HG02981 (cell line): ENCODE measurements around the gene KIRREL3.

Source experiments
- ATAC-seq: cut with Tn5 transposase; IDR thresholded peaks from one replicate; pipeline ENCODE4 v1.9.1; 2021; ENCODE audit warnings: mild to moderate bottlenecking, moderate library complexity; ENCODE audit not compliant: unreplicated experiment

Gene KIRREL3

DNA sequence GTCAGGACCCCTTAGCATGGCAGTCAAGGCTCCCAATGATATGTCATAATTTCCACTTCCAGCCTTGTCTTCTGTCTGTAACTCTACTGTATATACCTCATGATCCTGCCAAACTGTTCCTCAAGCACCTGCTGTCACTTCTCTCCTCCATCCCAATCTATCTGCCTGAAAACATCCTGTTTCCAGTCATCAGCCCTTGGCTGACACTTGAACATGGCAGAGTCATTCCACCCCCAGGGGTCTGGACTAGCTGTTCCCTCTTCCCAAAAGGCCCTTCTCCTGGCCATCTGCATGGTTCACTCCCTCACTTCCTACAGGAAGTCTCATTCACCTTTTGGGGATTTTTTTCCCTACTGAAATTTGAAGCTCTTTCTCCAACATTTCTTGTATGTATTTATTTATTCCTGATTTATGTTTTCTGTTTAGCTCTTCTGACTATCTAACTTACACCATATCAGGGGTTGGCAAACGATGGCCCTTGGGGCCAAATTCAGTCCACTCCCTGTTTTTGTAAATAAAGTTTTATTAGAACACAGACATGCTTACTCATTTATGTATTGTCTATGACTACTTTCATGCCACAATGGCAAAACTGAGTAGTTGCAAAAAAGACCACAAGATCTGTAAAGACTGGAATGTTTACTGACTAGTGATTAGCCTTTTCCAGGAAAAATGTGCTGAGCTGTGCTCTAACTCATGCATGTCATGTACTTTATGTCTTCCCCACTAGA lies 278.4 kb downstream of the KIRREL3 start:
- ATAC-seq = no peak

DNA sequence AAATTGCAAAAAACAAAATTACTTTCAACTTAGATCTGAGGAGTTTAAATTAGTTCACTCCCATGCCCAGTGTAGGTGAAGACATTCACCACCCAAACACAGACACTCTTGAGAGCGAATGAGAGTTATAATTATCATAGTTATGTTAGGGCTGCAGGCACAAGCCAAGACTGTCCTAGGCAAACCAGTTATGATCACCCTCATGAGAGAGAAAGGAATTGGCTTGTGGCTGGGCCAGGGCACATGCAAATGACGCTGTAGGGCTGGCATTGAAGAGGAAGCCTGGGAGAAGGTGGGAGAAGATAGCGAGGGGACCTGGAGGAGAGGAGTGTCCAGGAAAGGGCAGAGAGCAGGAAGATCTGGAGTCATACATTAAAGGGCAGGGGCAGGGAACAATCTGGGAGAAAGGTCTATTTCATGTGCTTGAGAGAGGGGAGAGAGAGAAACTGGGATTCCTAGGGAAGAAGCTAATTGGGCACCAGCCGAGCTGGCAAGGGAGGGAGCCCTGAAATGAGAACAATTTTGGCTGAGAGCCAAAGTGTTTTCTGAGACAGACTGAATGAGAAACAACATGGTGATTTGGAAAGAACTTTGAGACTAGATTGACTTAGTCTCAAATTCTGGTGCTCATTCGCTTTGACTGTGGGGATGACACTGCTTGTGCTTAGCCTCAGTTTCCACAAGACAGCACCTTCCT lies 279.9 kb downstream of the KIRREL3 start:
- ATAC-seq = no peak

DNA sequence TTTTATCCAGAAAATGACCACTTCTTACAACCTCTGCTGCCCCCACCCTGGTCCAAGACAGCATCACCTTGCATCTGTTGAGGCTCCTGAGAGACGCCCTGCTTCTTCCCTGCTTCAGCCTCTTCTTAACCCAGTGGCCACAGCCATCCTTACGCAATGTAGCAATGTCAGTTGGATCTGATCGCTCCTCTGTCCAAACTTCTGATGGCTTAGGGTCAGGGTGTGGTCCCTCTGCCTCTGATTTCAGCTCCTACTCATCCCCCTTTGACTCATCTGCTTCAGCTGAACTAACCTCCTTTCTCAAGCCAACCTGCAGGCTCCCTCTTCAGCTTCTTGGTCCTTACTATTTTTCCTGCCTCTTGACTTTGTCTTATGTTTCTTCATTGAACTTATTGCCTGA lies 280.8 kb downstream of the KIRREL3 start:
- no peak for ATAC-seq

DNA sequence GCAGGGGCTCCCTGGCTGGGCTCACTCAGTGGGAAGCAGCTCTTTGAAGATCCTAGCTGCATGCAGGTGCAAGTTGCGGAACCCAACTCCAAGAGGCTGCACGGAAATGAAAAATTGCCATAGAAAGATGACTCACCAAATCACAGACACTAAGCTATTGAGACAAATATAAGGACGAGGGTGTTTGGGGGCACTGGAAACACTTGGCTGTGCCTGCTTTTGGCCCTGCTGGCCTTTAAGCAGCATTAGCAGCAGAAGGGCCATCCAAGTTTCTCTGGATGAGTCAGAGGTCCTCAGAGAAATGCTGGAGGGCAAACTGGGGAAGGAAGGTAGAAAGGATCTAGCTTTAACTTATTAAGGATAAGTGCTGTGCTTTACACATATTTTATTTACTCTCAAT lies 282.3 kb downstream of the KIRREL3 start:
- no peak for ATAC-seq

DNA sequence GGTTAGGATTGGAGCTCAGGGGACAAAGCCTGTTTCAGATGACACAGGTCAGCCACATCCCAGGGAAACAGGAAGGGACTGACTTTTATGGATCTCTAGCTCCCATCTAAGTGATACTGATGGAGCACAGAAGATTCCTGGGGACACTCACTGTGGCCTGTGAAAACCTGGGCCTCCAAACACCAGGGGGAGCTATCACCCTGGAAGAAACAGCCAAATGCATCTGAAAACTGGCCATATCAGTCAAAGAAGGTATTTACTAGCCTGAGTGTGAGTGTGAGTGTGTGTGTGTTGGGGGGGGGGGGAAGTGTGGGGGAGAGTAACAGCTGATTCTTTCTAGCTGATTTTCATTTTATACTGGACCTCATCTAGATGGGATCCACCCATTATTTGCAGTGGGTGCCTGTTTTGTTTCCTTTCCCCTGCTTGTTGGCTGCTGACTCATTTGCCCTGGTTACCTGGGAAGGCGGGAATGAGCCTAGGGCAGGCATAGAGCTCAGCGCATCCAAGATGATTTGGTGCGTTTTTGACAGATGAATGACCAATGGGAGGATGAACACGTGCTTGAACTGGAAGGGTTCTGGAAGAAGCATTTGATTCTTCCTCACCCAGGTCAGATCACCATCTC lies 284.0 kb downstream of the KIRREL3 start:
- no peak for ATAC-seq

DNA sequence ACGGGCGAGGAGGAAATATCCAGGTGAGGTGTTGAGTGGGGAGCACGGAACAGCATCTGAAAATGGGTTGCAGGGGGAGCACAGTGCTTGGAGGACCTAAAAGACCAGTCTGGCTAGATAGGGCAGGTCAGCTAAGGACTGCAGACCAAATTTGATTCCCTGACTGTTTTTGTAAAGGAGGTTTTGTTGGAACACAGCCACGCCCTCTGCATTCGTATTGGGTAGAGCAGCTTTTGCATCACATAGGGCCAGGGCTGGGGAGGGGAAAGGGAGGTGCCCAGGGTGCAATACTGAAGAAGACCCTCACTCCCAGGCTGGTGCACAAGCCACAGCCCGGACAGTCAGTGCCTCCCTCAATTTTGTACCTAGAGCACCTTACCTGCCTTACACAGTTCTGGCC lies 286.8 kb downstream of the KIRREL3 start:
- ATAC-seq = no peak

DNA sequence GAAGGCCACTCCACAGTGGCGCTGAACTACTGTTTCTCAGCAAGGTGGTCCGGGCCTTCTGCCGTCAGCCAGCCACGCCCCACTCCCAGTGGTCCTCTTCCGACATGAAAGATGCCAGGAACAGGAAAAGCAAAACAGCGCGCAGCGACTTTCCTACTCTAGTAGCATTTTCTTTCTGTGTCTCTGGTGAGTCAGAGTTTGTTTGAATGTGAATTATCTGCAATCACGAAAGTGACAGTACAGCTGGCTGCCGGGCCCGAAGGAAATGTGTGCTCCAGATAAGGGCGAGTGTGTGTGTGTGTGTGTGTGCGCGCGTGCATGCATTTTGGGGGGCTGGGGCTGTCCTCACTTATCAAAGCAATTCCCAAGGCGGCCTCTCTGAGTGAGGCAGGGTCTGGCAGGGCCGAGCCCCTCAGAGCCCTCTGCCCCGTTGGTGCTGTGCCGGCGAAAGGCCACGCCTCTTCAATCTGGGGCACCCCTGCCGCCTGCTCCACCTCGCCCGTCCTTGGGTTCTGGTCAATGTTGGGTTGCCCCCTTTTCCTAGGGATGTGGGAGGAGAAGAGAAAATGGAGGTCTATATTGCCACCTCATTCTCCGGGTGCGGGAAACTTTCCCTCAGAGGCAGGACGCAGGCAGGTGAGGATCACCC lies 288.5 kb downstream of the KIRREL3 start:
- ATAC-seq = no peak

DNA sequence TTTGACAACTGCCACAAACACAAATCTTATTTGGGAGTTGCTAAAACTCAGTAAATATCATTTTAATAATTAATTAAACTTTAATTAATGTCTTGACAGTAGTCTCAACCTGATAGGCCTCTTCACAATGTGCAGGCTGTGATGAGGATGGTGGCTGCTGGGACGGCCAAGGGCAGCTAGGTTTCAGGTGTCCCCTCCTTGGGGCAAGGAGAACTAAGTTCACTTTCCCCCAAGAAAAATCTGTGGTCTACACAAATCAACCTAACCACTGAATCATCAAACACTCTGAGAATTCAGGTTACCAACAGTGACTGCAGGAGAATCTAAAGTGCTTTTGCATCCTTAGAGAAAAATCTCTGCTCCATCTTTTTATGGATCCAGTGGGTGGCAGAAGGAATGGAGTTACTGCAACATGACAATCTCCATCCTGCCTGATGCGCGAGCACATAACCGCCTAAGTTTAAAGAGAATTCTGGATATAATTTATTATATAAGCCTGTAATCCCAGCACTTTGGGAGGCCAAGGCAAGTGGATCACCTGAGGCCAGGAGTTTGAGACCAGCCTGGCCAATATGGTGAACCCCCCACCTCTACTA lies 289.7 kb downstream of the KIRREL3 start:
- ATAC-seq = no peak

DNA sequence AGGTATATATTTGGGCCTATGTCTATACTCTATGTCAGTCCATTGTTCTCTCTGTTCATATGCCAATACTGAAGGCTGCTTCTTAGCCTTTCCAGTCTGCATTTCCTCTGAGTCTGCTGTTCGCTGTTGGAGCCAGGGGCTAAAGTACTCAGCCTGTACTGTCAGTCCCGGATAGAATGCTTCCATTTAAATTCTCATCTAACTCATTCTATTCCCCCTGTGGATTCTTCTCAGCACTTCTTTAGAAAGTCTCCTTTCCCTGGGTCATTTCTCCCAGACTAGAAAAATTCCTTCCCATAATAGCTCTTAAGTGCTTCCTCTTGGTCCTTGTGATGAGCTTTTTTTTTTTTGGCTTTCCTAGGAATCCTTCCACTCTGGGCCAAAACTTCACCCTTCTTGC lies 293.1 kb downstream of the KIRREL3 start:
- ATAC-seq = no peak

DNA sequence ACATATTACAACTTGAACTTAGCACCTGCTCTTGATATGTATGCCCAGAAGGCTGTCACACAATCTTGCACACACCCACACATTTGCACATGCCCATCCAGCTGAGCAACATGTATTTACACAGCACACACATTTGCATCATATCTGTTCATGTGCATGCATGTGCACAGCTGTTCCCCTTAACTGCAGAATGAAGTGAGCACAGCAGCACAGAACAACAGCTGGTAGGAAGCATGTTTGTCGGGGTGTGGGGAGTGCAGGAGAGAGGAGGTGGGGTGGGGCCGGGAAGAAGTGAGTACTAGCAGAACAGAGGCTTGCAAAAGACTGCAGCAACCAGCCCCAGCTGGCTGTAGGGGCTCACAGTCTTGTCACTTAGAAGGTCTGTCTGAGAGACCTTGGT lies 296.5 kb downstream of the KIRREL3 start:
- no peak for ATAC-seq

DNA sequence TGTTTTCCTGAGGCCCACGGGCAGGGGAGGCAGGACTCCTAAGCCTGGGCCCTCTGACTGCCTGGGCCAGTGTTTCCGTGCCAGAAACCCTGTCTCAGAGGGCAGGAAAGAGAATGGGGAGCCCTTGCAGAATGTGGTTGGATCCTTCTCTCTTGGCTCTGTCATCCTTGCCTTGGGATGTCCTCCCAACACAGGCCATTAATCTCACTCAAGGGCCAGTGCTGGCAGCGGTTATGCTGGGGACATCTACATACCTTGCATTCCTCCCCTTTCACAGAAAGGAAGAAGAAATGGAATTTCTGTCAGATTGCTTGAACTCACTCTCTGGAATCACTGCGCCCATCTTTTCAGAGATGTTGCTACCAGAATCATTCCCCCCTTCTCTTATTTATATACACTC lies 296.9 kb downstream of the KIRREL3 start:
- ATAC-seq = no peak

DNA sequence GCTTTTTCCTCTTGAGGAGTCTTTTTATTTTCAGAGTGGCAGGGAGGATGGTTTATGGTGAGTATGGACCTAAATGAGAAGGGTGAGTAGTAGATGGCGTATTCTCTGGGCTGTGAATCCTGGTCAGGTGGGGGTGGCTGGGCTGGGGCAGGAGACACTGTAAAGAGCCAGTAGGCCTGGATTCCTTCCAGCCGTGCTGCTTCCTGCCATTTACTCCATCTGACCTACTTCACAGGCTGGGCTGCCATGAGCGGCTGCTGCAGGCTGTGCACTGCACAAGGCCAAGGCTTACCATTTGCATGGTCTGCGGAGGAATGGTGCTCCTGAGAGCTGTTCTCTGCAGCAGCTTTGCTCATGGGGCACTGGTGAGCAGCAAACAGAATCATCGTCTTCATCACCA lies 297.6 kb downstream of the KIRREL3 start:
- no peak for ATAC-seq

DNA sequence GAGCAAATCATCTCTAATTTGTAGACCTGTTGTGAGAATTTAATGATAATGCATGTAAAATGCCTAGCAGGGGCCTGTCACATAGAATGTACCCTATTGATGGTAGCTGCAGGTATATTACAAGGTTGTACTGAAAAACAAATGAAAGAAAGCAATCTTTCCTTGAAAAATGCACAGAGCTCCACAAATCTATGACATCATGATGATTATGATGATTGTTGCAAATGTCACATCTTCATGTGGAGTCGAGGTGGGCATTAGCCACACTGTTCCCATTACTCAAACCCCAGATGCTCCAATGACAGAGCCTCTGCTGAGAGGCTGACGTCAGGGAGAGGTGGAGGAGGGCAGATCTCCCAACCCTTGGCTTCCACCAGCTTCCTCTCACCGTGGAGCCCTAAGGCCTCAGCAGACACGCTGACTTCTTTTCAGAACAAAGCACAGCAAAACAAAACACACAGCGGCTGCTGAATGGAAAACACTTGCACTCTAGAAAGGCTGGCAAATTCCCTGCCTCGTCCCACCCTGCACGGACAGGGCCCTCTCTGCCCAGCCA lies 298.3 kb downstream of the KIRREL3 start:
- no peak for ATAC-seq

DNA sequence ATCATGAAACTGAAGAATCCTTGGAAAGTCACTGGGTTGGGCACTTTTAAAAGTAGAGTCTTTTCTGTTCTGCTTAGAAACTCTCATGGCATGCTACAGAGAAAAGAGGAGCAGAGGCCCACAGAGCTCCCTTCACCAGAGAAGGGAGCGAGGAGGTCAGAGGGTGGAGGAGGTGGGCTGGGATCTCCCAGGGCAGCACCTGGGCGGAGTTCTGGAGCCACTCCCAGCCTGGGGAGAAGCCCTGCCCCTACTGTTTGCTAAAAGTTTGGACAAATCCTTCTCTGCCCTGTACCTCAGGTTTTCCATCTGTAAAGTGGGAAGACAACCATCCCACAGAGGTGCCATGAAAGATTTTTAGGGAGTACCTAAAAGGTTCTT lies 299.1 kb downstream of the KIRREL3 start:
- ATAC-seq = no peak

DNA sequence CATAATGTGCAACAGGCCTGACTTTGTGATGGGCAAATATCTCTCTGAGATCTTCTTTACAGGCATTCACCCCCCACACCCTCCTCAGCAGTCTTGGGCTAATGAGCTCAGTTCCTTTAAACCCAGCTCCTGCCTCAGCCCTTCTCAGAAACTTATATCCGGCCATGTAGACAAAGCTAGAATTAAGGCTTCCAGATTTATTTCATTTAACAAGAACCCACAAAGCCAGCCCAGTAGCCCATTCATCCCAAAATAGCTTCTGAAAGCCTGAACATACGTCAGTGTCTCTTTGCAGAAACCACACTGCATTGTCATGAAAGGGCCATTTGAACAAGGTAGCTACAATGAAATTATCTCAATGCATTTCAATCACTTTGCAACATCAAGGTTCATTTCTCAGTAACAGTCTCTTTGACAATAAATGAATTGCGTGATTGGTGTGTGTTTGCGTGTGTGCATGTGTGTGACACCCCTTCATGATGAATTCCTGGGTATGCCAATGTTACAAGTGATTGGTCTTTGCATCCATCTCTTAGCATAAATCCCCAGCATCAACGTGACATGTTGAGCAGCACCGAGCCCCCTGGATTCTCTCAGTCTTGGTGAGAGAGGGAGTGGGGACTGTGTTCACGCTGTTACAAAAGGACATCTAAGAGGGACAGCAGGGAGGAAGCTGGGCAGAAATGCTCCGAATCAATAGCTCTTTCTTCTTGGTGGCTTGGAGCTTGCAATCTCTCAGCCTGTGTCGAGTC lies 299.6 kb downstream of the KIRREL3 start:
- peak; percentile 67 for ATAC-seq

DNA sequence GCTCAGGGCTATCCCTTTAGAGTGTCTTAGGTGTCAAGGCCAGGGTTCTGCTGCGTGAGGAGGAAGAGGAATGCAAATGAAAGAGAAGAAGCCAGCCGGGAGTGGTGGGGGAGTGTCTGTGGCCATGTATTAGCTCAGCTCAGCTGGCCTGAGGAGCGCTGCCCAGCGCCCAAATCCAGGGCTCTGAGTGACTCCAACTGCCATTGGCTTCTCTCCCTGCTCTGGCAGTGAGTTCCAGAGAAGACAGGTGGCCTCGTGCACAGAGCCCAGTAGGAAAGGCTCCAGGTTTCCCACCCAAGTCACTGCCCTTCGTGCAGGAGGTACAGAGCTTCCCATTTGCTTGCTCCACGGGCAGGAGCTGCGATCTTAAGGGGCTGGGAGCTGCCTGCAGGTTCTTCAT lies 302.0 kb downstream of the KIRREL3 start:
- ATAC-seq = no peak

DNA sequence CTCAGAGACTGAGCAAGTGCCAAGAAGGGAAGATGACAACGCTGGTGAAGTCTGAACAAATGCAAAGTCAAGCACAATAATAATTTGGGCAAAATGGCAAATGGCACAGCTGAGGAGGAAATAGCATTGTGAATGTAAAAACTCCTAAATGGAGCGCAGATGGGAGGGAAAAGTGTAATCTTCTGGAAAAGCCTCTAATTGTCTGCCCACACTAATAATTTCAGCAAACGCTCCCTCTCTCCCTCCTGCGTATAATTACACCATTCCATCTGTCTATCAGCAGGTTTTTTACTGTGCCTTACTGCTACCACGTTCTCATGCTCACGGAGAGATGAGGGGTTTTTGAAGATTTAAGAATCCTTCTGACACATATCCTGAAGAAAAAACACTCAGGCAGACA lies 302.6 kb downstream of the KIRREL3 start:
- no peak for ATAC-seq

DNA sequence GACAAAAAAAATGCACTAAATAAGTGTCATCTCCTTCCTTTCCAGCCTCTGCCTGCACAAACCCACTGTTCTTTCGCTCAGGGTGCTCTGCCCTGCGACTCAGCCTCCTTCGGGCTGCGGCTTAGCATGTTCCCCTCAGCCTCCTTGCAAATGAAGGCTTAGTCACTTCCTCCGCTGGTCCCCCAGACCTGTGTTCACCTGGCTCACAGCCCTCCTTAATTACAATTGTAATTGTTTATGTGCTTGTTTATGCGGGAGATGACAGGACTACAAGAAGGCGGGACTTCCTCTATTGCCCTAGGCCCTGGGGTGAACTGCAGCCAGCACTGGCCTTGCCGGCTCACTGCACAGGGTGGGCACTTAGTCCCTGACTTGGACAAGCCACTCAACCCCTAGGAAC lies 303.6 kb downstream of the KIRREL3 start:
- no peak for ATAC-seq

DNA sequence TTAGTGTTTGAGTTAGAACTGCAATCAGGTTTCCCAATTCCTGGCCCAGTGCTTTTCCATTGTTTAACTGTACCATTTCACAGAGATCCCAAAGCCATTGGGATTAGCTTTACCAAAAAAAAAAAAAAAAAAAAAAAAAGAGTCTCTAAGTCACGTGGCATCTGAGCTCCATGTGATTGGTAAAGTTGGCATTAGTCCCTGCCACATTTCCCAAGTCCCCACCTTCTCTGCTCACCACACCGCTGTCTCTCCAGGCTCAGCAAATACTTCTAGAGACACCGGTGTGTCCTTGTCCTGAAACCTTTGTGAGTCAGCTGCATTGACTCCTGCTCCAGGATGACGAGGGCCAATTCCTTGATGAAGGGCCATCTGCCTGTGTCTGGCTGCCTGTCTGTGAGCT lies 305.3 kb downstream of the KIRREL3 start:
- no peak for ATAC-seq

DNA sequence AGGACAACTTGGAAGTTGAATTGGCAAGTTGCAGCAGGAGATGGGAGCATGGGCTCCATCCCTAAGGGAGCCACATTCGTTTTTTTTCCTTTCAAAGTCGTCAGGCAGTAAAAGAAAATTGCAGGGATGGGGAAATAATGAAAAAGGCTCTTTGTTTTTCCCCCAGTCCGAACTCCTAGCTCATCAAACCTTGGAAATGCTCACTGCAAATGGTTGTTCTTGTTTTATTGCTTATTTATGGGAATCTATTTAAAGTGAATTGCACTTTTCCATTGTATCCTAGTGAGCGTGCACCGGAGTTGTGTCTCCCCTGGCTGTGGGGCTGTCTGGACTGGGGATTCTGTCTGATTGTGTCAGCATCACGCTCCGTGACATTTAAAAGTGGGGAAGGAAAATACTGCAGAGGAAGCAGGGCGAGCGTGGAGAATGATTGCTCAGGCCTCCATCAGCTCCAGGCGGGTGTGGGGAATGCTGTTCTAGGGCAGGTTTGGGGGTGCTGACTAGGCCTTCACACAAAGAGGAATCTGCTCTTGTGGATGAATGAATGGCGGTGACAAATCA lies 306.4 kb downstream of the KIRREL3 start:
- ATAC-seq = no peak
